ENCODE data around the gene C1orf74.

GRCh38 chr1:209820986-209821385, 36.6 kb upstream of the C1orf74 start:
- no peak for TF ChIP-seq CTCF (IDR thresholded peaks at IDR 0.05 in 4 of 5, conservative IDR thresholded peaks at IDR 0.05 in 1 of 5)
- no peak for TF ChIP-seq POLR2A (IDR thresholded peaks at IDR 0.05)
